DOHH2 (cell line): ENCODE data around the gene KCNH1.

Source experiments
- EZH2phosphoT487 ChIP-seq: fragments of 200-600 bp; sonication (generic); IDR thresholded peaks from 2 replicates; pipeline ENCODE4 v1.6.1; 2017; ENCODE audit warnings: borderline replicate concordance, mild to moderate bottlenecking, antibody characterized with exemption, low read length, moderate library complexity, mixed read lengths
- TF ChIP-seq, protein P1 (sequence below): fragments of 200-600 bp; sonication (generic); IDR thresholded peaks from one replicate; pipeline ENCODE4 v1.5.1; 2014; ENCODE audit warnings: antibody characterized with exemption, mild to moderate bottlenecking, low read depth, low read length; ENCODE audit not compliant: poor library complexity, severe bottlenecking

DNA sequence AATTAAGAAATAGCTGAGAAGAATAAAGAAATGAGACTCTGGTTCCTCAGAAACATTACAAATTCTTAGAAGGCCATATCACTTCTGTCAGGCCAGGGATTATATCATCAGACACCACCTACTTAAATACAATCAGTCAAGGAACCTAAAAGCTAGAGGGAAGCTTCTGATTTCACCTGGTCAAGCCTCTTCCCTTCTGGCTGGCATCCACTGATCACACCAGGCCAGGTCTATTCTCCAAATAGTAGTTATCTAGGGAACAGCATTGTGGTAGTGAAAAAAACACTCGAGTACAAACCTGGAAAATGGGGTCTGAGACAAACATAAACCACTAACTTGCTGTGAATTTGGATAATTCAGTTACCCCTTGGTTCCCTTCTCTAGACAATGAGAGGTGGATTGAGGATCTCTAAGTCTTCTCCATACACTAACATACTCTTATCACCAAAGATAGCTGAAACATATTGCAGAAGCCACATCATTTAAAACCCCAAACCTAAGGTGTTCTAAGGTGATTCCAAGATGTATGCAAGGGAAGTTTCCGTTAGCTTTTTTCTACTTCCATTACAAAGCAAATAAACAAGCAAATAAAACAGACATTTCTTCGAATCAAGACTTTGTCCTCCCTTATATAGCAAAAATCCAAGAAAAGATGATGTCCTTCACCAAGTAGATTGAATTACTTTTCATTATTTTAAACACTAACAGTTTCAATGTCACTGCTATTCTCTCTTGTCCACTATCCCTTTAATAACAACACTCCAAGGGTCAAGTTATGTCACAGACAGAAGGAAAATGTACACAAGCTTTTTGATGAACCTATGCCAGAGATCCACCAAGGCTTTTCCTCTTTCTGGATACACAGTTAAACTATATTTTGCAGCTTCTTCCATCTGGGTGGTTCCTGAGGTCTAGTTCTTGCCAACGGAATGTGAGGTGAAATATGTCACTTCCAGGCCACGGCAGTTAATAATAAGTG is 212.9 kb downstream of the KCNH1 start:
- TF ChIP-seq, protein P1, sequence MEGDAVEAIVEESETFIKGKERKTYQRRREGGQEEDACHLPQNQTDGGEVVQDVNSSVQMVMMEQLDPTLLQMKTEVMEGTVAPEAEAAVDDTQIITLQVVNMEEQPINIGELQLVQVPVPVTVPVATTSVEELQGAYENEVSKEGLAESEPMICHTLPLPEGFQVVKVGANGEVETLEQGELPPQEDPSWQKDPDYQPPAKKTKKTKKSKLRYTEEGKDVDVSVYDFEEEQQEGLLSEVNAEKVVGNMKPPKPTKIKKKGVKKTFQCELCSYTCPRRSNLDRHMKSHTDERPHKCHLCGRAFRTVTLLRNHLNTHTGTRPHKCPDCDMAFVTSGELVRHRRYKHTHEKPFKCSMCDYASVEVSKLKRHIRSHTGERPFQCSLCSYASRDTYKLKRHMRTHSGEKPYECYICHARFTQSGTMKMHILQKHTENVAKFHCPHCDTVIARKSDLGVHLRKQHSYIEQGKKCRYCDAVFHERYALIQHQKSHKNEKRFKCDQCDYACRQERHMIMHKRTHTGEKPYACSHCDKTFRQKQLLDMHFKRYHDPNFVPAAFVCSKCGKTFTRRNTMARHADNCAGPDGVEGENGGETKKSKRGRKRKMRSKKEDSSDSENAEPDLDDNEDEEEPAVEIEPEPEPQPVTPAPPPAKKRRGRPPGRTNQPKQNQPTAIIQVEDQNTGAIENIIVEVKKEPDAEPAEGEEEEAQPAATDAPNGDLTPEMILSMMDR, result no peak
- TF ChIP-seq EZH2phosphoT487, result no peak
